B cell (primary cell): ENCODE data around the gene ITPRIPL1. TPM values are rescaled to one million over a fixed set of nuclear protein-coding genes. Genes with fewer than 3 reads are reported as not detected.

Experiments
- ATAC-seq: fragments of 200-7000 bp; cut with Tn5 transposase; one replicate; pipeline ENCODE4 v1.10.0; 2021; ENCODE audit warnings: low read depth, mild to moderate bottlenecking, moderate number of reproducible peaks, moderate library complexity
- CTCF ChIA-PET: fragments of 350-600 bp; sonication (Branson Sonifier 250); formaldehyde crosslinking; loops from one replicate; lab custom pipeline; 2021; ENCODE audit warnings: antibody characterized with exemption, inconsistent platforms; lab: Charles Lee
- POLR2A ChIA-PET: fragments of 350-600 bp; sonication (Branson Sonifier 250); formaldehyde crosslinking; loops from one replicate; lab custom pipeline; 2021; ENCODE audit warnings: antibody characterized with exemption; lab: Charles Lee
- DNase-seq: peaks from one replicate; pipeline ENCODE4 v3.0.0; 2013
- H2AFZ ChIP-seq: 2 replicates; pipeline ENCODE4 v1.6.1; 2012; ENCODE audit warnings: mild to moderate bottlenecking, low read depth, low read length; ENCODE audit not compliant: insufficient read depth, poor library complexity, severe bottlenecking
- H3K27ac ChIP-seq, 2 donors: 1 replicate in 1 of 2; 2 replicates in 1 of 2; pipeline ENCODE4 v1.5.1; 2012 to 2013; ENCODE audit warnings: low read length in 2 of 2, mild to moderate bottlenecking in 2 of 2, moderate library complexity in 1 of 2
- H3K27me3 ChIP-seq, 4 experiments: fragments of 200-600 bp in 1 of 4; sonication (generic) in 1 of 4; replicated peaks in 1 of 4; 1 replicate in 2 of 4; 2 replicates in 2 of 4; pipeline versions ENCODE4 v1.6.1 to v1.7.0; 2013 to 2016; ENCODE audit warnings: low read length in 3 of 4, mild to moderate bottlenecking in 2 of 4, mixed read lengths in 1 of 4, moderate library complexity in 1 of 4; ENCODE audit not compliant: insufficient read depth in 4 of 4, control insufficient read depth in 3 of 4; ENCODE audit errors: control extremely low read depth in 1 of 4
- H3K36me3 ChIP-seq, 2 experiments: replicated peaks in 1 of 2; 1 replicate in 1 of 2; 2 replicates in 1 of 2; pipeline versions ENCODE4 v1.6.1 to v1.7.1; 2013; ENCODE audit warnings: low read length in 1 of 2; ENCODE audit not compliant: insufficient read depth in 2 of 2, control insufficient read depth in 1 of 2; ENCODE audit errors: control extremely low read depth in 1 of 2, extremely low read depth in 1 of 2
- H3K4me1 ChIP-seq, 2 donors: fragments of 200-600 bp in 1 of 2; sonication (generic) in 1 of 2; 1 replicate in 1 of 2; 2 replicates in 1 of 2; pipeline versions ENCODE4 v1.5.1 to v1.6.1; 2013 to 2017; ENCODE audit warnings: low read length in 2 of 2; ENCODE audit not compliant: control insufficient read depth in 2 of 2, insufficient read depth in 2 of 2
- H3K4me2 ChIP-seq: replicated peaks from 2 replicates; pipeline ENCODE3; 2012; ENCODE audit warnings: mild to moderate bottlenecking, low read depth, low read length; ENCODE audit not compliant: poor library complexity, severe bottlenecking
- H3K4me3 ChIP-seq, 5 experiments: fragments of 200-600 bp in 1 of 5; sonication (generic) in 1 of 5; 1 replicate in 3 of 5; 2 replicates in 2 of 5; pipeline versions ENCODE4 v1.5.1 to v1.7.0; 2011 to 2016; ENCODE audit warnings: low read length in 4 of 5, mild to moderate bottlenecking in 4 of 5, low read depth in 2 of 5, control low read depth in 1 of 5, moderate library complexity in 1 of 5; ENCODE audit not compliant: insufficient read depth in 1 of 5; ENCODE audit errors: control extremely low read depth in 1 of 5, extremely low read depth in 1 of 5
- H3K79me2 ChIP-seq: fragments of 200-600 bp; sonication (generic); one replicate; pipeline ENCODE4 v1.6.0; 2016; ENCODE audit warnings: low read length; ENCODE audit not compliant: control insufficient read depth, insufficient read depth
- H3K9ac ChIP-seq: fragments of 200-600 bp; sonication (generic); 2 replicates; pipeline ENCODE4 v1.6.1; 2017; ENCODE audit warnings: mild to moderate bottlenecking, low read length, moderate library complexity
- H3K9me3 ChIP-seq, 3 donors: one replicate each; pipeline versions ENCODE4 v1.6.1 to v1.7.1; 2013; ENCODE audit warnings: low read length in 2 of 3; ENCODE audit not compliant: control insufficient read depth in 2 of 3, insufficient read depth in 1 of 3; ENCODE audit errors: control extremely low read depth in 1 of 3
- H4K20me1 ChIP-seq: 2 replicates; pipeline ENCODE4 v1.6.0; 2012; ENCODE audit warnings: mild to moderate bottlenecking, low read length; ENCODE audit not compliant: insufficient read depth, control insufficient read depth, poor library complexity, severe bottlenecking
- H3K27ac Mint-ChIP-seq: one replicate; pipeline ENCODE4 v1.8.0; 2021; ENCODE audit warnings: mixed read lengths
- H3K27me3 Mint-ChIP-seq: one replicate; pipeline ENCODE4 v1.8.0; 2021; ENCODE audit warnings: mixed read lengths
- H3K4me1 Mint-ChIP-seq: one replicate; pipeline ENCODE4 v1.8.0; 2021; ENCODE audit warnings: mixed read lengths
- H3K4me3 Mint-ChIP-seq: one replicate; pipeline ENCODE4 v1.8.0; 2021; ENCODE audit warnings: mixed read lengths
- H3K9me3 Mint-ChIP-seq: one replicate; pipeline ENCODE4 v1.8.0; 2022; ENCODE audit warnings: mixed read lengths; ENCODE audit not compliant: insufficient read depth
- EZH2 ChIP-seq: IDR thresholded peaks from 2 replicates; pipeline ENCODE4 v1.6.1; 2012; ENCODE audit warnings: borderline replicate concordance, low read depth, mild to moderate bottlenecking, moderate library complexity, low read length; ENCODE audit not compliant: insufficient read depth, poor library complexity, severe bottlenecking
- WGBS: methylation state at CpG from one replicate; pipeline ENCODE4 v1.1.5; 2013; ENCODE audit warnings: missing lambda C conversion rate; ENCODE audit not compliant: insufficient coverage; 5-methylcytosine and 5-hydroxymethylcytosine counted together
- intact Hi-C: fragments of 100-400 bp; cut with micrococcal nuclease; formaldehyde crosslinking; loops from one replicate; pipeline ENCODE4 v1.10.0; 2022
- polyA plus RNA-seq: library from polyadenylated mRNA; depleted of rRNA; stranded (reverse); fragments of >200 nt; gene quantifications from 2 replicates; pipeline ENCODE4 v1.2.3, GENCODE V29; 2012
- total RNA-seq, 2 donors: library from RNA; stranded (reverse); fragments of 120-200 nt in 1 of 2; gene quantifications; 1 replicate in 1 of 2; 2 replicates in 1 of 2; pipeline versions ENCODE4 v1.2.3 to v1.2.4, GENCODE V29; 2013 to 2022
- TF ChIP-seq, protein P1 (sequence below): fragments of 200-600 bp; IDR thresholded peaks from one replicate; pipeline ENCODE4 v1.8.0; 2022; ENCODE audit warnings: antibody characterized with exemption, mild to moderate bottlenecking

The ITPRIPL1 gene
- total and polyA plus RNA-seq, 2 donors (not counting 1 experiment from before 2014, with no cell fraction given) = 1.8 to 4.2 TPM

- no peaks in the 10 kb centered on the region for H3K36me3 ChIP-seq
- no CpG with 5 or more reads among the region's 1 CpG for WGBS
- no peaks in the 10 kb centered on the region for H3K27me3 Mint-ChIP-seq
- intact Hi-C loops = loop anchor here (10.0 kb wide), 2 partner anchors 211 to 311 kb away; partner anchors contain the start of genes ARID5A and KANSL3
- no peak overlapping the region for H2AFZ ChIP-seq
- peak overlapping the region; percentile 37 for H3K4me3 Mint-ChIP-seq
- no peaks in the 10 kb centered on the region for H3K9me3 Mint-ChIP-seq
- peaks cover 5% of the 10 kb centered on the region for H3K79me2 ChIP-seq
- H3K9me3 ChIP-seq = no peaks in the 10 kb centered on the region
- H3K4me1 Mint-ChIP-seq = peaks cover 42% of the 10 kb centered on the region
- H3K27me3 ChIP-seq = no peaks in the 10 kb centered on the region
- H3K27ac Mint-ChIP-seq = no peak overlapping the region
- ChIA-PET CTCF (interaction anchor here (1.4 to 1.6 kb wide), 2 partner anchors 21 to 185 kb away, joined by 3 to 6 read pairs; no protein-coding TSS in a partner anchor), POLR2A (interaction anchor here (1.0 to 2.5 kb wide), 3 partner anchors 11 to 20 kb away, joined by 3 to 16 read pairs (median 7); partner anchors contain the start of genes NCAPH and SNRNP200)
- peaks cover 31 to 47% of the 10 kb centered on the region in 2 donors for H3K4me1 ChIP-seq
- H4K20me1 ChIP-seq = no peaks in the 10 kb centered on the region
- no peak overlapping the region for H3K27ac ChIP-seq
- ATAC-seq (no peak), DNase-seq (no peak)
- H3K4me2 ChIP-seq = no peak overlapping the region
- H3K9ac ChIP-seq = no peak overlapping the region
- TF ChIP-seq, protein P1, sequence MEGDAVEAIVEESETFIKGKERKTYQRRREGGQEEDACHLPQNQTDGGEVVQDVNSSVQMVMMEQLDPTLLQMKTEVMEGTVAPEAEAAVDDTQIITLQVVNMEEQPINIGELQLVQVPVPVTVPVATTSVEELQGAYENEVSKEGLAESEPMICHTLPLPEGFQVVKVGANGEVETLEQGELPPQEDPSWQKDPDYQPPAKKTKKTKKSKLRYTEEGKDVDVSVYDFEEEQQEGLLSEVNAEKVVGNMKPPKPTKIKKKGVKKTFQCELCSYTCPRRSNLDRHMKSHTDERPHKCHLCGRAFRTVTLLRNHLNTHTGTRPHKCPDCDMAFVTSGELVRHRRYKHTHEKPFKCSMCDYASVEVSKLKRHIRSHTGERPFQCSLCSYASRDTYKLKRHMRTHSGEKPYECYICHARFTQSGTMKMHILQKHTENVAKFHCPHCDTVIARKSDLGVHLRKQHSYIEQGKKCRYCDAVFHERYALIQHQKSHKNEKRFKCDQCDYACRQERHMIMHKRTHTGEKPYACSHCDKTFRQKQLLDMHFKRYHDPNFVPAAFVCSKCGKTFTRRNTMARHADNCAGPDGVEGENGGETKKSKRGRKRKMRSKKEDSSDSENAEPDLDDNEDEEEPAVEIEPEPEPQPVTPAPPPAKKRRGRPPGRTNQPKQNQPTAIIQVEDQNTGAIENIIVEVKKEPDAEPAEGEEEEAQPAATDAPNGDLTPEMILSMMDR = no peak
- TF ChIP-seq EZH2 = no peak
- H3K4me3 ChIP-seq = no peak overlapping the region
These were observed 1.3 kb upstream of the ITPRIPL1 start for GRCh38 chr2:96323849-96324248.

- H3K4me1 ChIP-seq = peaks cover 27 to 40% of the 10 kb centered on the region in 2 donors
- intact Hi-C loops = loop anchor here (1.0 to 10.0 kb wide), 4 partner anchors 11 to 310 kb away; partner anchors contain the start of genes ARID5A, CIAO1, KANSL3 and NCAPH
- peak; percentile 47 for DNase-seq
- peak overlapping the region in 1 of 2 donors; percentile 47 for H3K27ac ChIP-seq
- Mint-ChIP-seq H3K4me1 (peaks cover 36% of the 10 kb centered on the region), H3K9me3 (no peaks in the 10 kb centered on the region), H3K4me3 (peak overlapping the region; percentile 95), H3K27me3 (no peaks in the 10 kb centered on the region), H3K27ac (peak overlapping the region; percentile 82)
- ATAC-seq = no peak
- no peaks in the 10 kb centered on the region for H3K36me3 ChIP-seq
- H2AFZ ChIP-seq = peak overlapping the region; percentile 86
- no peaks in the 10 kb centered on the region for H4K20me1 ChIP-seq
- TF ChIP-seq, protein P1 = no peak
- TF ChIP-seq EZH2 = no peak
- ChIA-PET POLR2A (interaction anchor here (1.9 to 2.5 kb wide), 2 partner anchors 11 to 19 kb away, joined by 7 to 16 read pairs; partner anchors contain the start of genes NCAPH and SNRNP200), CTCF (interaction anchor here (0.9 to 1.6 kb wide), 2 partner anchors 12 to 20 kb away, joined by 4 to 6 read pairs; no protein-coding TSS in a partner anchor)
- peak overlapping the region; percentile 88 for H3K4me2 ChIP-seq
- WGBS = 3% methylated on average over 5 of the region's 6 CpGs
- H3K9ac ChIP-seq = peak overlapping the region; percentile 74
- H3K27me3 ChIP-seq = no peaks in the 10 kb centered on the region
- peaks cover 5% of the 10 kb centered on the region for H3K79me2 ChIP-seq
- peak overlapping the region in 4 of 5 experiments; percentile 57 to 81 (median 73) for H3K4me3 ChIP-seq
- H3K9me3 ChIP-seq = no peaks in the 10 kb centered on the region
These were observed 436 bp upstream of the ITPRIPL1 start for GRCh38 chr2:96324721-96325040.
